Measurements from ENCODE around the gene VCL. TPM values are rescaled to one million over a fixed set of nuclear protein-coding genes. Genes with fewer than 3 reads are reported as not detected.
A peak's percentile ranks its signal among the peaks of the same experiment; 100 is the strongest.

The VCL gene
- total RNA-seq, 4 donors from 2014 or later: 96.1 to 133 (median 120) TPM

DNA sequence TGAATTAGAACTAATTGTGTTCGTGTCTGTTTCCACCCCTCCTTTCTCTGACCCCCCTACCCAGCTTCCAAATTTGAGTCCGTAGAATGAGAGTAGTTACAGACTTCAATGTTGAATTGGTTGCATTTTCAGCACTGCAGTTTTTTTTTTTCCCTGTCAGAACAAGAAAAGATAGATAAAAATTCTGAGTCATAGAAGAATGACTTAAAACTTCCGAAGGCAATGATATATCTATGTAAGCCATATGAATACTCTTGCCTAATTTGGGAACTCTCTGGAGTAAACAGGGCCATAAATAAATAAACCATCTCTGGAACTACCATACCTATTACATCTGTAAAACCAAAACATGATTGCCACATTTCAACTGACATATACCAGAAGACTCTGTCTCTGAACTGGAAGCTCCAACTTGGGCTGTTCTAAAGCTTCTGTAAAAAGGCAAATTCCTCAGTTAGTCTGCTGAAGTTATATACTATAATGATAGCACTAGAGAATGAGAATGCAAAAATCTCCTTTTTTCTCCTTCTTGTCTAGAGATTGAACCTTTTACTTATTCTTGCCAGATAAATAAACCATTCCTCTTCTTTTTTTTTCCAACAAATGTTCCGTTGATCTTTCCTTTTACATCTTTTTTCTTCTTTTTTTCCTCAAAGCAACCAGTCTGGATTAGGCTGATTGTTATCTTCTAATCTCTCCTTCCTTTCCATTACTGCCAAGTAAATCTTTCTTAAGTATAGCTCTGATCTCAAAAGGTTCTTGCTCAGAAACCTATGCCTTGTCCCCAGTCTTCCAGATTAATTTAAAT lies 23.5 kb downstream of the VCL start:
- peak overlapping the region; percentile 16 to 50 (median 33) for H3K27ac ChIP-seq
- H3K27me3 ChIP-seq: no peaks in the 10 kb centered on the region
- TF ChIP-seq POLR2A (IDR thresholded peaks at IDR 0.05) (no peak), POLR2AphosphoS5 (IDR thresholded peaks at IDR 0.05) (no peak), EP300 (IDR thresholded peaks at IDR 0.05; ENCODE audit: low read depth) (no peak)
- TF ChIP-seq, protein P1, sequence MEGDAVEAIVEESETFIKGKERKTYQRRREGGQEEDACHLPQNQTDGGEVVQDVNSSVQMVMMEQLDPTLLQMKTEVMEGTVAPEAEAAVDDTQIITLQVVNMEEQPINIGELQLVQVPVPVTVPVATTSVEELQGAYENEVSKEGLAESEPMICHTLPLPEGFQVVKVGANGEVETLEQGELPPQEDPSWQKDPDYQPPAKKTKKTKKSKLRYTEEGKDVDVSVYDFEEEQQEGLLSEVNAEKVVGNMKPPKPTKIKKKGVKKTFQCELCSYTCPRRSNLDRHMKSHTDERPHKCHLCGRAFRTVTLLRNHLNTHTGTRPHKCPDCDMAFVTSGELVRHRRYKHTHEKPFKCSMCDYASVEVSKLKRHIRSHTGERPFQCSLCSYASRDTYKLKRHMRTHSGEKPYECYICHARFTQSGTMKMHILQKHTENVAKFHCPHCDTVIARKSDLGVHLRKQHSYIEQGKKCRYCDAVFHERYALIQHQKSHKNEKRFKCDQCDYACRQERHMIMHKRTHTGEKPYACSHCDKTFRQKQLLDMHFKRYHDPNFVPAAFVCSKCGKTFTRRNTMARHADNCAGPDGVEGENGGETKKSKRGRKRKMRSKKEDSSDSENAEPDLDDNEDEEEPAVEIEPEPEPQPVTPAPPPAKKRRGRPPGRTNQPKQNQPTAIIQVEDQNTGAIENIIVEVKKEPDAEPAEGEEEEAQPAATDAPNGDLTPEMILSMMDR (IDR thresholded peaks at IDR 0.05): no peak
- H3K9me3 ChIP-seq: no peaks in the 10 kb centered on the region
- DNase-seq: no peak
- H3K36me3 ChIP-seq: no peaks in the 10 kb centered on the region
- in situ Hi-C loops (cut with MboI; ENCODE audit: low pct_ligation_motif_present in 1 of 4, low pct_unique_long_range_greater_than_20kb in 1 of 4, low sequenced_read_pairs in 3 of 4) (no loop called here), intact Hi-C loops (cut with DNase I; ENCODE audit: low total_unique reads) (no loop called here)
- WGBS, 2 donors (ENCODE audit: low coverage in 1 of 2): 53% methylated on average over 4 of the region's 4 CpGs
- H3K4me3 ChIP-seq: no peak overlapping the region
- peaks cover 10 to 66% (median 34%) of the 10 kb centered on the region in 4 donors for H3K4me1 ChIP-seq

DNA sequence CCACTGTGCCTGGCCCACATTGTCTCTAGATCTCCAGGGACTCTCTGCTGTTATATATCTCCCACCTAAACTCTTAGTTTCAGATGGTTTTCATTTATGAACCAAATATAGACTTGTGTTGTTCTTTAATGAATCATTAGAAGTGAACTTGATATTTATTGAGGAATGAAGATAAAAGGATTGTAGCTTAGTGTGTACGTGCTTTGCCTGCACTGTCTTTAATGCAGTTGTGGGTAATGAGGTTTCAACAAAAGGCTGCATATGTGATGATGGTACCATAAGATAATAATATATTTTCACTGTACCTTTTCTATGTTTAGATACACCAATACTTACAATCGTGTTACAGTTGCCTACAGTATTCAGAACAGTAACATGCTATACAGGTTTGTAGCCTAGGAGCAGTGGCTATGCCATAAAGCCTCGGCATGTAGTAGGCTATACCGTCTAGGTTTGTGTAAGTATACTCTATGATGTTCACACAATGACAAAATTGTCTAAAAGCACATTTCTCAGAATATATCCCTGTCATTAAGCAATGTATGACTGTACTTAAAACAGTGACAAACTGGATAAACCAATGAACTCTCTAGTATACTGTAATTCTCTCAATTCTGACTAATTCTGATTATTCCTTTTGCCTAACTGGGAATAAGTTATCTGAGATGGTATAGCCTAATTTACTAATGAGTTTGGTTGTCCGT lies 25.2 kb downstream of the VCL start:
- WGBS, 2 donors (ENCODE audit: low coverage in 1 of 2): 43 to 49% methylated on average over 4 to 5 of the region's 5 CpGs
- Histone ChIP-seq H3K9me3 (no peaks in the 10 kb centered on the region), H3K27me3 (no peaks in the 10 kb centered on the region), H3K27ac (peak overlapping the region in 1 of 4 donors; percentile 37), H3K4me3 (no peak overlapping the region), H3K4me1 (peaks cover 10 to 70% (median 34%) of the 10 kb centered on the region in 4 donors), H3K36me3 (no peaks in the 10 kb centered on the region)
- intact Hi-C loops (cut with DNase I; ENCODE audit: low total_unique reads): no loop called here
- in situ Hi-C loops (cut with MboI; ENCODE audit: low pct_ligation_motif_present in 1 of 4, low pct_unique_long_range_greater_than_20kb in 1 of 4, low sequenced_read_pairs in 3 of 4): no loop called here
- DNase-seq: no peak
- TF ChIP-seq POLR2A (IDR thresholded peaks at IDR 0.05): no peak

DNA sequence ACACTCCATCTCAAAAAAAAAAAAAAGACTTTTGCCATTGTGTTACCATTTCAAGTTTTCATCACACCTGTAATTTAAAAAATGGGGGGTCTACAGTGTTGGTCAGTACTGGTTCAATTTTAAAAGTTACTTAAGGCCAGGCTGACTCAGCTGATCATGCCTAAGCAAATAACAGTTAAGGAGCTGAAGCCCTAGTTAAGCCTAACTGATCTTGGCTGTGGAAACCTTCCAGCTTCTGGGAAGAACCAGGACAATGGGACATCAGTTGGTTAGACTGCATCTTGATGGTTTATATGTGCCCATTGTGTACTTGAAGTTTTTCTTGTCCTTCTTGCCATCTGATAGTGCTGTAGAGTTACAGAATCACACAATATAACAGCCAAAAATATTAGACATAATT lies 26.7 kb downstream of the VCL start:
- TF ChIP-seq EP300 (IDR thresholded peaks at IDR 0.05; ENCODE audit: low read depth) (no peak), POLR2A (IDR thresholded peaks at IDR 0.05) (no peak)
- TF ChIP-seq, protein P1 (IDR thresholded peaks at IDR 0.05): no peak
- DNase-seq: no peak
- H3K4me1 ChIP-seq: peaks cover 10 to 69% (median 26%) of the 10 kb centered on the region in 4 donors
- peak overlapping the region in 1 of 4 donors; percentile 14 for H3K27ac ChIP-seq
- no peak overlapping the region for H3K4me3 ChIP-seq
- H3K36me3 ChIP-seq: no peaks in the 10 kb centered on the region
- no peaks in the 10 kb centered on the region for H3K9me3 ChIP-seq
- no peaks in the 10 kb centered on the region for H3K27me3 ChIP-seq
- intact Hi-C loops (cut with DNase I; ENCODE audit: low total_unique reads): no loop called here
- in situ Hi-C loops (cut with MboI; ENCODE audit: low pct_ligation_motif_present in 1 of 4, low pct_unique_long_range_greater_than_20kb in 1 of 4, low sequenced_read_pairs in 3 of 4): no loop called here

DNA sequence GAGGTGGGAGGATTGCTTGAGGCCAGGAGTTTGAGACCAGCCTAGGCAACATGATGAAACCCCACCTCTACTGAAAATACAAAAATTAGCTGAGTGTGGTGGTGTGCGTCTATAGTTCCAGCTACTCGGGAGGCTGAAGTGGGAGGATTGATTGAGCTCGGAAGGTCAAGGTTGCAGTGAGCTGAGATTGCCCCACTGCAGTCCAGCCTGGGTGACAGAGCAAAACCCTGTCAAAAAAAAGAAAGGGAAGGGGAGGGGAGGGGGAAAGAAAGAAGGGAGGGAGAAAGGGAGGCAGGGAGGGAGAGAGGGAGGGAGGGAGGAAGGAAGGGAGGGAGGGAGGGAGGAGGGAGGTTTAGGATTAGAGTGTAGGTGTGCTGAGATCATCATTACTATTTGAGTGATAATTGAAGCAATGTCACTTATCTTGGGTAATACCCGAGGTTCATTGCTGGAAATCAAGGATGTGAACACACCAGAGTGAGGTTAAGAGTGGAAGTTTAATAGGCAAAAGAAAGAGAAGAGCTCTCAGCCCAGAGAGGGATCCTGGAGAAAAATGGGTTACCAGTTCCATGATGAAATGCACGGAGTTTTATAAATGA lies 27.6 kb downstream of the VCL start:
- no peaks in the 10 kb centered on the region for H3K9me3 ChIP-seq
- intact Hi-C loops (cut with DNase I; ENCODE audit: low total_unique reads): no loop called here
- peak overlapping the region in 2 of 4 donors; percentile 3 to 14 for H3K27ac ChIP-seq
- DNase-seq: no peak
- in situ Hi-C loops (cut with MboI; ENCODE audit: low pct_ligation_motif_present in 1 of 4, low pct_unique_long_range_greater_than_20kb in 1 of 4, low sequenced_read_pairs in 3 of 4): no loop called here
- peaks cover 10 to 72% (median 25%) of the 10 kb centered on the region in 4 donors for H3K4me1 ChIP-seq
- H3K36me3 ChIP-seq: no peaks in the 10 kb centered on the region
- no peaks in the 10 kb centered on the region for H3K27me3 ChIP-seq
- TF ChIP-seq EP300 (IDR thresholded peaks at IDR 0.05; ENCODE audit: low read depth) (no peak), POLR2A (IDR thresholded peaks at IDR 0.05) (no peak), POLR2AphosphoS5 (IDR thresholded peaks at IDR 0.05) (no peak)
- TF ChIP-seq, protein P1 (IDR thresholded peaks at IDR 0.05): no peak
- WGBS, 2 donors (ENCODE audit: low coverage in 1 of 2): 78 to 81% methylated on average over 5 of the region's 5 CpGs
- H3K4me3 ChIP-seq: no peak overlapping the region

All from transverse colon (tissue), 4 donors.